HG02759 (cell line): Measurements from ENCODE around the gene CEP104.
"Not testable (repeated sequence)": the region's sequence is repeated elsewhere in the genome, so short reads cannot be mapped to it uniquely, and the experiment has no call there.

ENCODE experiments used
- ATAC-seq: cut with Tn5 transposase; IDR thresholded peaks from one replicate; pipeline ENCODE4 v1.9.1; 2021; ENCODE audit warnings: mild to moderate bottlenecking, moderate library complexity; ENCODE audit not compliant: unreplicated experiment

CEP104 gene

GRCh38 chr1:3828391-3828790, 28.6 kb downstream of the CEP104 start:
- no peak for ATAC-seq

- no peak for ATAC-seq
Measured at GRCh38 chr1:3827813-3828307, 29.2 kb downstream of the CEP104 start.

GRCh38 chr1:3825356-3825755, 31.7 kb downstream of the CEP104 start:
- ATAC-seq: no peak

- no peak for ATAC-seq
Measured at GRCh38 chr1:3824650-3825049, 32.4 kb downstream of the CEP104 start.

- ATAC-seq: no peak
Measured at GRCh38 chr1:3822421-3822820, 34.6 kb downstream of the CEP104 start.

GRCh38 chr1:3821908-3822307, 35.1 kb downstream of the CEP104 start:
- no peak for ATAC-seq

GRCh38 chr1:3821447-3821846, 35.6 kb downstream of the CEP104 start:
- no peak for ATAC-seq

GRCh38 chr1:3821004-3821403, 36.0 kb downstream of the CEP104 start:
- ATAC-seq: no peak

- no peak for ATAC-seq
Measured at GRCh38 chr1:3820316-3820715, 36.7 kb downstream of the CEP104 start.

GRCh38 chr1:3819771-3820200, 37.2 kb downstream of the CEP104 start:
- no peak for ATAC-seq

- no peak for ATAC-seq
Measured at GRCh38 chr1:3817821-3818597, 39.0 kb downstream of the CEP104 start.

GRCh38 chr1:3817138-3817740, 39.8 kb downstream of the CEP104 start:
- ATAC-seq: no peak

GRCh38 chr1:3816331-3817137, 40.5 kb downstream of the CEP104 start:
- no peak for ATAC-seq

- no peak for ATAC-seq
Measured at GRCh38 chr1:3814771-3815561, 42.0 kb downstream of the CEP104 start.

- ATAC-seq: no peak
Measured at GRCh38 chr1:3814065-3814464, 42.9 kb downstream of the CEP104 start.

- ATAC-seq: no peak
Measured at GRCh38 chr1:3811595-3811911, 45.5 kb downstream of the CEP104 start.

GRCh38 chr1:3810149-3810761, 46.8 kb downstream of the CEP104 start:
- ATAC-seq: not testable (repeated sequence)

GRCh38 chr1:3809680-3810079, 47.3 kb downstream of the CEP104 start:
- no peak for ATAC-seq

GRCh38 chr1:3807769-3808168, 49.2 kb downstream of the CEP104 start:
- no peak for ATAC-seq

- ATAC-seq: no peak
Measured at GRCh38 chr1:3805038-3805437, 52.0 kb downstream of the CEP104 start.

- not testable (repeated sequence) for ATAC-seq
Measured at GRCh38 chr1:3804627-3804944, 52.4 kb downstream of the CEP104 start.
